ENCODE results near the gene IL19.
A peak's percentile ranks its signal among the peaks of the same experiment; 100 is the strongest.

IL19 gene, protein sequence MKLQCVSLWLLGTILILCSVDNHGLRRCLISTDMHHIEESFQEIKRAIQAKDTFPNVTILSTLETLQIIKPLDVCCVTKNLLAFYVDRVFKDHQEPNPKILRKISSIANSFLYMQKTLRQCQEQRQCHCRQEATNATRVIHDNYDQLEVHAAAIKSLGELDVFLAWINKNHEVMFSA

DNA sequence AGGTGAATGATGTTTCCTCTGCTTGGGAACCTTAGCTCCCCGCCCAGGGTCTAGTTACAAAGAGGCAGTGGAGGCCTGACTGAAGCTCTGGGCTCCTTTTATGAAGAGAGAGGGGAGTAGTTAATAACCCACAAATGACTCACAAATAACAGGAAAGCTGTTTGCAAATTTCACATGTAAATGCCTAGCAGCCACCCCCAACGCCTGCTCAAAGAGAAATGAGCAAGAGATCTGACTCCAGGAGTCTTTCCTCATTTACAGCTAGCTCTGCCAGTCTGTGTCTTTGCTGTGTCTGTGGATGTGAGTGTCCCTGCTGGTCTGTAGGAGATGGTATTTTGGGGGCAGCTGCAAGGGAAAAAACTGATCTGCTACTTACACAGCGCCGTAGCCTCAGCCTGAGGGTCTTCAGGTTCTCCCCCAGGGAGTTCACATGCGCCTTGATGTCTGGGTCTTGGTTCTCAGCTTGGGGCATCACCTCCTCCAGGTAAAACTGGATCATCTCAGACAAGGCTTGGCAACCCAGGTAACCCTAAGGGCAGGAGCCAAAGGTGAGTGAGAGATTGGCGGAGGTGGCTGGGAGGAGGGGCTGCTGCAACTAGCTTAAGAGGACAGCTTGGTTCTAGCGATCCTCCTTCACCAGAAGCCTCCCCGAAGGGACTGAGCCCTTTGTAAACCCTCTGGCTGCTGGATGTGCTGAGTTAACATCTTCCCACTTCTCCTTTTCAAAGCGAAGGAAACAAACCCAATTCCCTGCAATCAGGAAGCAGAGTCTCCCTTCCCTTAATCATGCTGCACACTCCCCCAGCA lies at the start of gene IL19:
IL19 (plus strand) TSS at position 243 of the 807 bp plus-strand sequence. CDS start 65,890 bp downstream, outside the sequence.
- Mint-ChIP-seq H3K4me1 (peaks cover 87% of the 10 kb centered on the region), H3K27me3 (peaks cover 45% of the 10 kb centered on the region), H3K27ac (no peak within 1 kb of the TSS), H3K4me3 (peak within 1 kb of the TSS; percentile 40 to 54), H3K9me3 (no peaks in the 10 kb centered on the region)
- DNase-seq (no peak), ATAC-seq (no peak)

DNA sequence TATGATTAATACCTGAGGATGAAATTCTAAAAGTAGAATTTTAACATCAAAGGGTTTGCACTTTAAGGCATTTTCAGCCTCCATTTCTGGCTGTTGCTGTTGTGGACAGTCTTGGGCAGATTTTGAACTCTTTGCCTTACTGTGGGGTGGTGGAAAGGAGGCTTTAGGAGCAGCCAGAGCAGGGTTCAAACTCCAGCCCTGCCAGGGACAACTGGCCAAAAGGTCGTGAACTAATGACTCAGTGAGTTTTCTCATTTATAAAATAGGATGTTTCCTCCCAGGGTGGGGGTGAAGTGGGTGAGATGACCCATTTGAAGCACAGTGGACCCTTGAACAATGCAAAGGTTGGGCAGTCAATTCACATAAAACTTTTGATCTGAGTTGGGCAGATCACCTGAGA lies 49.1 kb upstream of the IL19 start:
- H3K27ac Mint-ChIP-seq = no peak overlapping the region
- no peaks in the 10 kb centered on the region for H3K27me3 Mint-ChIP-seq
- ATAC-seq (no peak), DNase-seq (no peak)
- H3K9me3 Mint-ChIP-seq = no peaks in the 10 kb centered on the region
- H3K4me3 Mint-ChIP-seq = no peak overlapping the region
- peaks cover 81% of the 10 kb centered on the region for H3K4me1 Mint-ChIP-seq

DNA sequence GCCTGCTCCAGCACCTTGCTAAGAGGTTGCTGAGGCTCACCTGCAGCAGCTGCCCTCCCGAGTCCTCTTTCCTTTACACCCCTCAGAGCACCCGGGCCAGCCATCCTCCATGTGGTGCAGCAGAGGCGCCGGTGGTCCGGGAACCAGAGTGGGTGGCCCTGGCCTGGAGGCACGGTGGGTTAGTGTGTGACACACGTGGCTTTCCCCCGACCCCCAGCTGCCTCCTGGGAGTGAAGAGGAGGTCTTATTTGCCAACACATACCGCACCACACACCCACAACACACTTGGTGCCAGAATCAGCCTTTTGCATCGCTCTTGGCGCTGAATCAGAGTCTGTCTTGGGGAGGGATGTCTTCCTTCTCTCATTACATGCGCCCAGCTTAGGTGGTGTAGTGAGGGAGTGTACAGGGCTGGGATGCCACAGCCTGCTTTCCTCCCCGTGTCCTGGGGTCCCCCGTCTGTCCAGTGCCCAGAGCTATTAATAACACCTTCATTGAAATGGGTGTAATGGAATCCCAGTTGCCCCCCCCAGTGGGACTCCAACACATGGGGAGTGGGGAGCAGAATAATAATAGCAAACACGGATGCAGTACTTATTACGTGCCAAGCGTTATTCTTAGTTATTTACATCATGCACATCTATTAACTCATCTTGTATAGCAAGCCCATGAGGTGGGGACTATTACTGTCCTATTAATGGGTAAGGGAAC lies 47.7 kb upstream of the IL19 start:
- ATAC-seq (no peak), DNase-seq (no peak)
- H3K4me1 Mint-ChIP-seq = peaks cover 74% of the 10 kb centered on the region
- H3K4me3 Mint-ChIP-seq = no peak overlapping the region
- no peaks in the 10 kb centered on the region for H3K27me3 Mint-ChIP-seq
- no peaks in the 10 kb centered on the region for H3K9me3 Mint-ChIP-seq
- no peak overlapping the region for H3K27ac Mint-ChIP-seq

DNA sequence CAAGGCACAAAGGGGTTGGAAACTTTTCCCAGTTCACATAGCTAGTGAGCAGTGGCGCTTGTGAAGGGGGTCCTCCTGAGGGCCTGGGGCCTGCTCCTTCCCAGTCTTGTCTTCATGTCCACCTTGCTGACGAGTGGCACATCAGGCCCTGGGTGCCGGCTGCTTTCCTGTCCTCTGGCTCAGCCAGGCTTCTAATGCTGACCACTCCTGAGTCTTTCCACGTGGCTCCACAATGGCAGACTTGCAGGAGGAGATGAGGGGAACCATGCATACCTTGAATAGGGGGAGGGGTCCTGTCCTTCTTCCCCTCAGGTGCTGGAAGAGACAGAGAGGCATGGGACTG lies 47.1 kb upstream of the IL19 start:
- H3K9me3 Mint-ChIP-seq = no peaks in the 10 kb centered on the region
- H3K27ac Mint-ChIP-seq = no peak overlapping the region
- ATAC-seq (no peak), DNase-seq (no peak)
- H3K27me3 Mint-ChIP-seq = no peaks in the 10 kb centered on the region
- peaks cover 76% of the 10 kb centered on the region for H3K4me1 Mint-ChIP-seq
- H3K4me3 Mint-ChIP-seq = no peak overlapping the region

DNA sequence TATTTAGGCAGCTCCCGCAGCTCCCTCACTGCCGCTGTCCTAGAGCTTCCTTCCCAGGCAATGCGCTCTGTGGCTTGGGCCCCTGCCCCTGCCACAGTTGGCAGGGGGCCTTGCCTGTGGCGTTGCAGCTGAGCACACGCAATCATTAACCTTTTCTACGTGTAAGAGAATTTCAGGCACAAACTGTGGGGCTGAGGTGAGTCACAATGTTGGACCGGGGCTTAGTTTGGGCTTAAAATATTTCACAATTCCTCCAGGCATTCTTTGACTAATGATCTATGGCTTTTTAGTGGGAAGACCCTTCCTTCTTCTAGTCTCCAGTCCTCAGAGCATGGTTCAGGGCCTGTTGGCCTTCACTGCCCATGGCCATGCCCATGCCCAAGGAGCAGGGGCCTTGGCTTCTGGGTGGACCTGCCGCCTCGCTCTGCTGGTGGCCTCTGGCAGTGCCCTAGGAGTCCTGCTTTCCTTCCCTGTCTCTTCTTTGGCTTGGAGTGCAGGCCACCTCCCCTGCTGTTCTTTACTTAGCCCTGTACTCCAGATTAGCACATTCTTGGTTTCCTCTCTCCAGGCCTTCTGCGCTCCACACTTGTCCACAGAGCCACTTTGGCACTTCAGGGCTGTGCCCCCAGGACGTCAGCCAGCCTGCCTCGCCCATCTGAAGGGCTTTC lies 46.6 kb upstream of the IL19 start:
- H3K27me3 Mint-ChIP-seq = no peaks in the 10 kb centered on the region
- peak overlapping the region in 1 of 2 donors; percentile 10 for H3K4me3 Mint-ChIP-seq
- H3K27ac Mint-ChIP-seq = peak overlapping the region in 1 of 2 donors; percentile 32
- ATAC-seq (no peak), DNase-seq (no peak)
- H3K4me1 Mint-ChIP-seq = peaks cover 74% of the 10 kb centered on the region
- no peaks in the 10 kb centered on the region for H3K9me3 Mint-ChIP-seq

DNA sequence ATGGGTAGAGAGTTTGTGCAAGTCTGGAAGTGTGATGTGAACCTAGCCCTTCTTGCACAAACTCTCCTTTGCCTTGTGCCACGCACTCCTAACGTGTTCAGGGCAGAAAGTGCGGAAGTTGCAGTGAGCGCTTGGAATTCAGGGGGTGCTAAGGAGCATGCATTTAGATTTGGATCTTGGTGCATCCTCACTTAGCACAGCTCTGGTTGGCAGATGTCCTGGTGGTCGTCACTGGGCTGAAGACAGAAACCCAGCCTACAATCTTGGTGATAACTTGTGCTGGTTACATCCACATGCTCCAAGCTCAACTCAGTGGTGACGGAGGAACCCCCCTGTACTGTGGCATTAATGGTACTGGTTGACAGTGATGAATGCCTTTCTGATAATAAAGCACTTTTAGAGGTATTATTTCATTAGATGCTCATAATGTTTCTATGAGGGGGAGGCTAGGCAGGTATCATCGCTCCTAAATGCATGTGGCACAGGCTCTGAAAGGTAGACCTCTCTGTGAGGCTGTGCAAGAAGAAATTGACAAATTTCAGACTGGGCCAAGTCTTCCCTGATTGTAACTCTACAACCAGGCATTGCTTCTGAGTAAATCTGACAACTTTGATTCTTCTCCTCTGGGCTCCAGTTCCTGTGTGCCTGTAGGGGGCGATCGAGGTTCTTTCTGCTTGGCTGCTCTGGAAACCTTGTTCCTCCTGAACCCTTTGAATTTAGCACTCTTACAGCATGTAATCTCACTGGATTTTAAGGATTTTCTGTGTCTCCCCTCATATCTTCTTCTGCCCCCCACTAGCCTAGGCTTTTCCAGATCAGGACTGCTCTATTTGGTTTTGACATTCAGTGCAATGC lies 45.2 kb upstream of the IL19 start:
- Mint-ChIP-seq H3K4me3 (no peak overlapping the region), H3K27ac (no peak overlapping the region), H3K4me1 (peaks cover 69% of the 10 kb centered on the region), H3K27me3 (no peaks in the 10 kb centered on the region), H3K9me3 (no peaks in the 10 kb centered on the region)
- DNase-seq = peak; percentile 41 to 48
- peak; percentile 33 for ATAC-seq

DNA sequence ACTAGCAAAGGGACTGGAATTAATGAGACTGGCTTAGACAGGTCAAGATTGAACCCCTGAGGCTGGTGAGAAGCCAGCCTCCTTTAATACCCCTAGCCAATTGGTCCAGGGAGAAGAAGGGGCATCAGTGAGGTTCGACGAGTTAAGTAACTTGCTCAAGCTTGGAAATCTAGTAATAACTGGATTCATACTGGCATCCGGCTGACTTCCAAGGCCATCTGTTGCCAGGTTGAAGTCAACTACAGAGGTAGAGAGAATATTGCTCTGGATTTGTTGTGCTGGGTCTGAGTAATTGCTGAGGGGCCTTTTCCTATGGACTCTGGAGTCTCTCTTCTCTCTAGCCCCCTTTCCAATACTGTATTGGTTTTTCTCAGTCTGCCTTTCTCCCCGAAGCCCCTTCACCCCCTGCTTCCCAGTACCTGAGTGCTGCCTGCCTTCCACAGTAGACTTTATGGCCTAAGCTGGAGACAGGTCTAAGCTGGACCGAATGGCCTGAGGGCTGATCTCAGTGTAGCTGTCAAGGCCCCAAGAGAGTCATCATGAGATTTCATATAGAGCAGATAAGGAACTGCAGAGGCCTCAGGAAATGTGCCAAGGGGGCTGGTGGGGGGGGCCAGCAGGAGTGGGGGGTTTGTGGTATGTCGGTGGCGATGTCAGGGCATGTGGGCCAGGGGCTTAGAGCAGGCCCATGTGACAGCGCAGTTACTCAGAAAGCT lies 42.4 kb upstream of the IL19 start:
- Mint-ChIP-seq H3K27ac (peak overlapping the region; percentile 63 to 86), H3K4me1 (peaks cover 51% of the 10 kb centered on the region), H3K4me3 (no peak overlapping the region), H3K27me3 (no peaks in the 10 kb centered on the region), H3K9me3 (no peaks in the 10 kb centered on the region)
- ATAC-seq (no peak), DNase-seq (no peak)

DNA sequence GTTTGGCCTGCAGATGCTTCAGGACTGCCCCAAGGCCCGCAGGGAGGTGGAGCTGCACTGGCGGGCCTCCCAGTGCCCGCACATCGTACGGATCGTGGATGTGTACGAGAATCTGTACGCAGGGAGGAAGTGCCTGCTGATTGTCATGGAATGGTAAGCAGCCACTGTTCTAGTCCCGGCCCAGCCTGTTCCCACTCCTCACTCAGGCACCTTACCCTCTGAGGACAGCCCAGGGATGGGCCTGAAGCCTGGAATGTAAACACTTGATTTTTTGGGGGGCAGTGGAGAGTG lies 41.9 kb upstream of the IL19 start:
- Mint-ChIP-seq H3K27me3 (no peaks in the 10 kb centered on the region), H3K4me1 (peaks cover 46% of the 10 kb centered on the region), H3K4me3 (no peak overlapping the region), H3K27ac (peak overlapping the region; percentile 50 to 64), H3K9me3 (no peaks in the 10 kb centered on the region)
- no peak for ATAC-seq
- no peak for DNase-seq

DNA sequence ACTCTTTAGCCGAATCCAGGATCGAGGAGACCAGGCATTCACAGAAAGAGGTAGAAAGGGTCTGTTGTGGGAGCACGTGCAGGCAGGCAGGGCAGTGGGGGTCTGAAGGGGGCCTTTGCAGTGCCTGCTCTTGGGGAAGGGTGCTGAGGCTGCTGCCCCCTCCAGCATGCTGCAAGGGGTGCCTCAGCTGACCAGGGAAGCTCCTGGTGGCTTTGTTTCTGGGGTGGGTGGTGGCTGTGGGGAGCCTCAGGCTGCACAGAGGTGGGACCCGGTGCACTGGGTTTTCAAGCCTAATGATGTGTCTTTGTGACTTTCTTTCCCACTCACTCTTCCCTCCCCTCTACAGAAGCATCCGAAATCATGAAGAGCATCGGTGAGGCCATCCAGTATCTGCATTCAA lies 41.5 kb upstream of the IL19 start:
- ATAC-seq = no peak
- Mint-ChIP-seq H3K27ac (peak overlapping the region in 1 of 2 donors; percentile 50), H3K4me3 (no peak overlapping the region), H3K9me3 (no peaks in the 10 kb centered on the region), H3K27me3 (no peaks in the 10 kb centered on the region), H3K4me1 (peaks cover 44% of the 10 kb centered on the region)
- no peak for DNase-seq

DNA sequence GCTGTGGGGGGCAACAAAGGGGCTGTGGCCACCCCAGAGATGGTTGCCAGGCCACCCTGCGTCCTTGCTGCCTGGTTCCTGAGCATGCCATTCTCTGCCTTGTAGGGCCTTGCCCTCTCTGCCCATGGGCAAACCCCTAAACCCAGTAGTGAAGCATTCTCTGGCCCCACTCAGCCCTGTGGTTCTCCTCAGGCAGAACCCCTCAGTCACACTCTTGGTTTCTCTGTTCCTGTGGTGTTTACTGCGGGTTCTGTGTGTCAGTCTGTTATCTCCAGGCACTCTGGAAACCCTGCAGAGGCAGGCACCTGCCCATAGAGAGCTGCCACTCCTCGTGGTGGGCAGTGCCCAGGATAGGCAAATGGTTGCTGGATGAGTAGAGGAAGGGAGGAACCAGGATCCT lies 41.1 kb upstream of the IL19 start:
- no peaks in the 10 kb centered on the region for H3K27me3 Mint-ChIP-seq
- DNase-seq (peak in 1 of 2 donors; percentile 9), ATAC-seq (peak; percentile 29)
- no peak overlapping the region for H3K4me3 Mint-ChIP-seq
- H3K9me3 Mint-ChIP-seq = no peaks in the 10 kb centered on the region
- no peak overlapping the region for H3K27ac Mint-ChIP-seq
- peaks cover 44% of the 10 kb centered on the region for H3K4me1 Mint-ChIP-seq

DNA sequence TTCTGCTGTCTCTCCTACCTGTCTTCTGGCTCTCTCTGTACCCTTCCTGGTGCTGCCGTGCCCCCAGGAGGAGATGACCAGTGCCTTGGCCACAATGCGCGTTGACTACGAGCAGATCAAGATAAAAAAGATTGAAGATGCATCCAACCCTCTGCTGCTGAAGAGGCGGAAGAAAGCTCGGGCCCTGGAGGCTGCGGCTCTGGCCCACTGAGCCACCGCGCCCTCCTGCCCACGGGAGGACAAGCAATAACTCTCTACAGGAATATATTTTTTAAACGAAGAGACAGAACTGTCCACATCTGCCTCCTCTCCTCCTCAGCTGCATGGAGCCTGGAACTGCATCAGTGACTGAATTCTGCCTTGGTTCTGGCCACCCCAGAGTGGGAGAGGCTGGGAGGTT lies 38.1 kb upstream of the IL19 start:
- ATAC-seq (no peak), DNase-seq (no peak)
- peaks cover 48% of the 10 kb centered on the region for H3K4me1 Mint-ChIP-seq
- H3K27ac Mint-ChIP-seq = no peak overlapping the region
- H3K27me3 Mint-ChIP-seq = no peaks in the 10 kb centered on the region
- no peak overlapping the region for H3K4me3 Mint-ChIP-seq
- no peaks in the 10 kb centered on the region for H3K9me3 Mint-ChIP-seq

DNA sequence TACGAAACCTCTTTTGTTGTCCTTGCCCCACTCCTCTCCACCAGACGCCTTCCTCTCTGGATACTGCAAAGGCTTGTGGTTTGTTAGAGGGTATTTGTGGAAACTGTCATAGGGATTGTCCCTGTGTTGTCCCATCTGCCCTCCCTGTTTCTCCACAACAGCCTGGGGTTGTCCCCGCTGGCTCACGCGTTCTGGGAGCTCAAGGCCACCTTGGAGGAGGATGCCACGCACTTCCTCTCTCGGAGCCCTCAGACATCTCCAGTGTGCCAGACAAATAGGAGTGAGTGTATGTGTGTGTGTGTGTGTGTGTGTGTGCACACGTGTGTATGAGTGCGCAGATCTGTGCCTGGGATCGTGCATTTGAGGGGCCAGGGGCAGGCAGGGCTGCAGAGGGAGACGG lies 37.6 kb upstream of the IL19 start:
- Mint-ChIP-seq H3K4me3 (no peak overlapping the region), H3K27ac (no peak overlapping the region), H3K27me3 (no peaks in the 10 kb centered on the region), H3K4me1 (peaks cover 53% of the 10 kb centered on the region), H3K9me3 (no peaks in the 10 kb centered on the region)
- DNase-seq (no peak), ATAC-seq (no peak)

DNA sequence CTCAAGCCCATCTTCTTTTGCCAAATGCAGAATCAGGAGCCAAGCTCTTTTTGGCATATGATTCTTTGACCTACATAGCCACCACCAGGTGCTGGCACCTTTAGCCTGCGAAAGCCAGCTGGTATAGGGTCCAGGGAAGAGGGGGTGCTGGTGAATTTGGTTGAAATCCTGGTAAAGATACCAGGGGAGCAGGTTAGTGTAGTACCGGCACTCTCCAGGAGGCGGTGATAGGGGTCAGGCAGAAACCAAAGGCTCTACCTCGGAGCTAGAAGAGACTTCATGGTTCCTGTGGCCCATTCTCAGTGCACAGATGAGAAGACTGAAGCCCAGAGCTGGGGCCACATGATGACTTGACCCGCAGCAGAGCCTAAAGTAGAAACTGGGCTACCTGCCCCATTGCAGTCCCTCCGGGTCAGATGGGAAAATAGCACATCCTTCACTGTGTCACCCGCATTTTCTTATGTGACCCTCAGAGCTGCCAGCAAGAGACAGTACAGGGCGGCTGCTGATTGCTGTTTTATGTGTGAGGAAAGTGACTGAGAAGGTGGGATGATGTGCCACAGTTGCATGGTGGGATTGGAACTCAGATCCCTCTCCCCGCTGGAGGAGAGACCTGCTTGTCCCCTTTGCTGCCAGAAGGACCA lies 36.0 kb upstream of the IL19 start:
- H3K4me1 Mint-ChIP-seq = peaks cover 58% of the 10 kb centered on the region
- H3K9me3 Mint-ChIP-seq = no peaks in the 10 kb centered on the region
- H3K27ac Mint-ChIP-seq = no peak overlapping the region
- no peaks in the 10 kb centered on the region for H3K27me3 Mint-ChIP-seq
- peak; percentile 36 for ATAC-seq
- peak; percentile 52 to 75 for DNase-seq
- no peak overlapping the region for H3K4me3 Mint-ChIP-seq

DNA sequence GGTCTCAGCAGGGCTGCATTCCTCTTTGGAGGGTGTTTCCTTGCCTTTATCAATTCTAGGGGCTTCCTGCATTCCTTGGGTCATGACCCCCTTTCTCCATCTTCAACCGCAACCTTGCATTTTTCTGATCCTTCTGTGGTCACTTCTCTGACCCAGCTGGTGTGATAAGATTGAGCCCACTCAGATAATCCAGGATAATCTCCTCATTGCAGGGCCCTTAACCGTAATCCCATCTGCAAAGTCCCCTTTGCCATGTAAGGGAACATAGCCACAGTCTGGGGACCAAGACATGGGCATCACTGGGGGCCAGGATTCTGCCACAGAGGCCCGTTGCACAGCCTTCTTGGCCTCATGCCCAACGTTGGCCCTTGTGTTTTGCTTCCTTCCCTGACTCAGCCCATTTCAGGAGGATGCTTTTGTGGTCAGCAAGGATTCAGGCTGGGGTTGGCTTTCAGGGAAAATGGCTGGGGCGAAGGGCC lies 35.0 kb upstream of the IL19 start:
- no peaks in the 10 kb centered on the region for H3K27me3 Mint-ChIP-seq
- DNase-seq (no peak), ATAC-seq (no peak)
- H3K27ac Mint-ChIP-seq = no peak overlapping the region
- H3K9me3 Mint-ChIP-seq = no peaks in the 10 kb centered on the region
- no peak overlapping the region for H3K4me3 Mint-ChIP-seq
- peaks cover 66% of the 10 kb centered on the region for H3K4me1 Mint-ChIP-seq
